Measurements from ENCODE around the gene PAX3. TPM values are rescaled to one million over a fixed set of nuclear protein-coding genes. Genes with fewer than 3 reads are reported as not detected.

PAX3 gene
- total and polyA plus RNA-seq, 5 experiments from 2014 or later: not detected

DNA sequence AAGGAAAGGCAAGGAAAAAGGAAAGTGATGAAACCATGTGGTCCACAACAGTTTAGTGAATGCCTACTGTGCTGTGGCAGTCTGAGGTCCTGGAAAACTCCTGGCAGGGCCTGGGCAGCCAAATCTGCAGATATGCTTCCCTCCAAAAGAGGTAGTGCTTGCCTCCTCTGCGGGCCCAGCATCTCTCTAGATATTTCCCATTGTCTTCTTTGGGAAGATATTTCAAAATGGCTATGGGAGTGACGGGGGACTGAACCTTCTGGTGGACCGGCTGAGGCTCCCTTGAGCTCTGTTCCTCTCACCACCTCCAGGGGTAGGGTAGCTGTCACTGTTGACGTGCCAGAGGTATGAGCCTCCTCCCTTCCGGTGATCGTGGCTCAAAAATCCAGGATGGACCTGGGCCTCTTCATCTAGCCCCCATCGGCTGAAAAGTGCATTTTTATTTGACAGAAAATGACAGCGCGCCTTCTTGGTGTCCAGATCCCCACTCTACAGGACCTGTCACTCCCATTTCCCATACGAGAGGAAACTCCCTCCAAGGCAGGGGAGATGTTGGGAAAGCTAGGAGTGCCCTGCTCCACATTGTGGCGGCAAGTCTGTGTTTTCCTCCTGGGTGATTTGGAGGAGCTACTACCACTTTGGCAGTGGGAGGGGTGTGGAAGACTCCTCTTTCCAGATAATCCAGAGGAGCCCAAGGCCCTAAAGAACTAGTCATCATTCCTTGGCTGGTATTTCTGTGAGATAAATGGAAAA is 9.4 kb upstream of the PAX3 start:
- H3K4me3 Mint-ChIP-seq: peak overlapping the region in 2 of 10 donors; percentile 28 to 68

DNA sequence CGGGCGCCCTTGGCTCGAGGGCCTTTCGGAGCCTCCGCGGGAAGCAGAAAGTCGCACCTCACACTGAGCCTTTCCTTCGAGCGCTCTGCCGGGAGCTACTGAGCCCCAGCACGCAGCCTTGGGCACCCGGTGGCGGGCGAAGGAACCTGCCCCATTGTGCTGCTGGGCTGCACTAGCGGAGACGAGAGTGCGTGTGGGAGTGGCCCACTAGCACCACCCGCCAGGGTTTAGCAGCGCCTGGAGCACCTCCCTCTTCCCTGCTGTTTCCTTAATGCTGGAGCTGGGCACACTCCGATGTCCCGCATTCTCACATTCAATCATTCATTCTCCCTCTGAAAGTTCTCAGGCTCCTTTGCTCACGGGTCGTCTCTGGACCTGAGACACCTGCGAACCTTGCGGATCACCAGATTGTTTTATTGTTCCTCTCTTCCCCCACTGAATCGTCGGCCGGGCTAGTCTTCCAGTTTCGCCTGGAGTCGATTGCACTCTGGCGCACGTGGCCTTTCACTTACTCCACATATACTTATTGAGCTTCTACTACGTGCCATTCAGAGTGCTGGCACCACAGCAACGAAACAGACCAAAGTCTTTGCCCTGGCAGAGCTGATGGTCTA is 8.5 kb upstream of the PAX3 start:
- Mint-ChIP-seq H3K36me3 (peaks cover 0 to 25% (median 11%) of the 10 kb centered on the region in 3 donors), H3K4me3 (peak overlapping the region in 8 of 10 donors; percentile 3 to 70 (median 38)), H3K27ac (no peak overlapping the region), H3K4me1 (peaks cover 22 to 53% (median 33%) of the 10 kb centered on the region in 4 donors), H3K9me3 (peaks cover 0 to 27% (median 9%) of the 10 kb centered on the region in 9 donors), H3K27me3 (peaks cover 51 to 100% (median 85%) of the 10 kb centered on the region in 5 donors)
- POLR2A ChIA-PET: no interaction called here
- ATAC-seq (no peak), DNase-seq (no peak)

More for the DNA sequence above, 9.4 kb upstream of the PAX3 start:
- Mint-ChIP-seq H3K36me3 (peaks cover 0 to 20% (median 7%) of the 10 kb centered on the region in 3 donors), H3K9me3 (peaks cover 0 to 21% (median 4%) of the 10 kb centered on the region in 9 donors), H3K27me3 (peaks cover 47 to 100% (median 84%) of the 10 kb centered on the region in 5 donors), H3K27ac (peak overlapping the region in 1 of 10 donors; percentile 10), H3K4me1 (peaks cover 18 to 52% (median 28%) of the 10 kb centered on the region in 4 donors)
- ATAC-seq: no peak
- POLR2A ChIA-PET: no interaction called here
- DNase-seq: no peak

DNA sequence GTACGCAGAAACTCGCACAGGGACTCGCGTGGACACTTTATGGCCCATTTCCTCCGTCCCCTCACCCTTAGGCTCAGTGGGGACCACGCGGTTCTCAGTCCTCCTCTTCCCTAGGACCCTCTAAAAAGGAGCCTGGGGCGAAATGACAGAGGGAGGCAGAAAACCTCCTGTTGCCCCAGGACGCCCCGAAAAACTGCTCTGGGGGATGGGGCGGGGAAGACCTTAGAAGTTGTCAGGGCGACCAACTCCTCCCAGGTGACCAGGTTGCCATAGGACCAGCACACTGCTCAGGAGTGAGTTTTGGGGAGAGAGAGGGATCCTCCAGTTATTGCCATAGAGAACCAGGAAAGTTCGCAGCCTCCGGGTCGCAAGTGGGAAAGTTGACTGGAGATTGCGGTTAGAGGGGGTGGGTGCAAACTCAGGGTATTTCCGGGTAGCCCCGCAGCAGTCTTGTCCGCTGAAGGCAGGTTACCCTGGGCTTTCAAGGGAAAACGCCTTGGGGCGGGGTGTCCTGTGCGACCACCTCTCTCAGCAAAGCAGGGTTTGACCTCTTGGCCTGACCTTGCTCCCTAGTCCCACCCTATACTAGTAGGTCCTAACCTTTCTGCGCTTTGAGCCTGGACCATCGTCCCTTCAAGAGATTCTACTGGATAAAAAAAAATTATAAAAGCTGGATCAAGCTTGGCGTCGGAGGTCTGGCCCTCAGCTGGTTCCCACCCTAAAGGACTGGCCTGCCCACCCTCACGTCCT is 7.8 kb upstream of the PAX3 start:
- Mint-ChIP-seq H3K27me3 (peaks cover 51 to 100% (median 88%) of the 10 kb centered on the region in 5 donors), H3K9me3 (peaks cover 0 to 27% (median 10%) of the 10 kb centered on the region in 9 donors), H3K4me3 (peak overlapping the region; percentile 14 to 83 (median 67)), H3K27ac (no peak overlapping the region), H3K36me3 (peaks cover 0 to 26% (median 12%) of the 10 kb centered on the region in 3 donors), H3K4me1 (peaks cover 21 to 55% (median 34%) of the 10 kb centered on the region in 4 donors)
- ATAC-seq (no peak), DNase-seq (no peak)
- POLR2A ChIA-PET: no interaction called here

DNA sequence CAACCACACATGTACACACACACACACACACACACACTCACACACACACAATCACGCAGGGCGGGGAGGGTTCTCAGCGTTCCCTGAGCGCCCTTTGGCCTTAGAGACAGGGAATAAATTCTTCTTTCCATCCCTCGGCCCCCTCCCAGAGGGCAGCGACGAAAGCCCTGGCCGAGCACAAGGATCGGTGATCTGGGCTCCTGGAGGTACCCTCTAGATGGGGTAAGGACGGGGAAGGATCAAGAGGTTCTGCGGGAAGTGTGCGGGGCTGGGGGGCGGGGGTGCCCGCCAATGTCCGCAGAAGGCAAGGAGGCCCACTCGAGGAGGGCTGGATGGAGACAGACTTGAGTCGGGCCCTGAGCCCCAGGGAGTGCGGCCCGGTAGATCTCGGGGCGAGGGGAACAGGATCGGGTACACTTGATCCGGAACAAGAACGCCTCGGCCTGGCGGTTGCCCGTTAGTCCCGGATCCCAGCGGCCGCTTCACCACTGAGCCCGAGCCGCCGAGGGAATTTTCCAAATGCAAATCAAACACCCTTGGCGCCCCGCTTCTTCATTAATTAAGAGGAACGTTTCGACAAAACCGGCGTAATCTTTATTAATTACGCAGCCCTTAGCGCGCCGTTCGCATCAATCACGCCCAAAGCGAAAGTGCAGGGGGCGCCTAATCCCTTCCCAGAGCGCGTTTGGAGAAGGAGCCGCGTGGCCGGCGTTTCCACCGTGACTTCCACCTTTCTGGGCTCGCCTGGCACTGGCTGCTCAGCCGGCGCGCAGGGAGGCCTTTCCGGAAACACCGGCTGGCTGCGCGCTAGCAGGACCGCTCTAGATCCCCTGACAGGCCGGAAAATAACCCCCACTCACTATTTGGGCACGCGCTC is 7.0 kb upstream of the PAX3 start:
- Mint-ChIP-seq H3K9me3 (peaks cover 0 to 21% (median 10%) of the 10 kb centered on the region in 9 donors), H3K36me3 (peaks cover 0 to 22% (median 12%) of the 10 kb centered on the region in 3 donors), H3K4me3 (peak overlapping the region; percentile 61 to 85 (median 72)), H3K27ac (no peak overlapping the region), H3K4me1 (peaks cover 21 to 55% (median 35%) of the 10 kb centered on the region in 4 donors), H3K27me3 (peaks cover 45 to 100% (median 84%) of the 10 kb centered on the region in 5 donors)
- POLR2A ChIA-PET: no interaction called here
- ATAC-seq: no peak
- DNase-seq: no peak

DNA sequence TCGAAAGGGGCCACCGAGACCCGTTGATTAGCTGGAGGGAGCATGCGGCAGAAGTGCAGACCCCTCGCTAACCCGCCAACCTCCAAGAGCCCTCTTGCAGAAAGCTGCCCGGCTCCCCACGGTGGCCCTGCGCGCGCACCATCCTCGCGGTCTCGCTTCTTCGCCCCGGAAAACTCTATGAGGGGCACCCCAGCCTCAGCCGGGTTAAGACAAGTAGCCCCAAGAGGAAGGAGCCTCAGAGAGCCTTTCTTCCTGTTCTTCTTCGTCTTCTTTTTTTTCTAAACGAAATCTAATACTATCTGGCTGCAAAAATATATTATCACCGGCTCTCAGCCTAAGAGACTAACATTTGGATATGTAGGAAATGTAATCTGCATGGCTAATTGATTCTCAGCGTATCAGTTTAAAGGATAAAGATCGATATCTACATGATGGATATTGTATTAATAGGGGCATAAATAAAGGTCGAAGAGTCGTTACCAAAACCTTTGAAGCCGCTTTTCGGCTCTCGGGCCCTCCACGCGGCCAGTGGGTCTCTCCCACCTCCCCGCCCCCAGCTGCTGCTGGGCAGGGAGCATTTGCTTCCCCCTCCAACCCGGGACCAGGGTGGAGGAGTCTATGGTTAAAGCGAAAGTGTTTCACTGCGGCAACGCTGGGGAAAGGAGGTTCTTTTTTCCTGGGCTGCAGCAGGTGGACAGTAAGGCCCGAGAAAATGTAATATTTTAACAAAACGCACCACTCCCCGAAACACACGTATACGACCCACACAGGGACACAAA is 6.1 kb upstream of the PAX3 start:
- no peak for ATAC-seq
- DNase-seq: no peak
- Mint-ChIP-seq H3K27ac (no peak overlapping the region), H3K27me3 (peaks cover 41 to 100% (median 84%) of the 10 kb centered on the region in 5 donors), H3K4me1 (peaks cover 21 to 55% (median 37%) of the 10 kb centered on the region in 4 donors), H3K36me3 (peaks cover 0 to 22% (median 12%) of the 10 kb centered on the region in 3 donors), H3K9me3 (peaks cover 0 to 25% (median 8%) of the 10 kb centered on the region in 9 donors), H3K4me3 (peak overlapping the region; percentile 52 to 85 (median 72))
- POLR2A ChIA-PET: no interaction called here

- ATAC-seq (no peak), DNase-seq (no peak)
- POLR2A ChIA-PET: no interaction called here
- Mint-ChIP-seq H3K4me1 (peaks cover 24 to 61% (median 40%) of the 10 kb centered on the region in 4 donors), H3K9me3 (peaks cover 0 to 22% (median 10%) of the 10 kb centered on the region in 9 donors), H3K4me3 (peak overlapping the region in 9 of 10 donors; percentile 40 to 85 (median 73)), H3K27ac (peak overlapping the region in 1 of 10 donors; percentile 25), H3K27me3 (peaks cover 40 to 100% (median 84%) of the 10 kb centered on the region in 5 donors), H3K36me3 (peaks cover 0 to 29% (median 15%) of the 10 kb centered on the region in 3 donors)
These were observed 5.3 kb upstream of the PAX3 start for GRCh38 chr2:222303828-222304736.

DNA sequence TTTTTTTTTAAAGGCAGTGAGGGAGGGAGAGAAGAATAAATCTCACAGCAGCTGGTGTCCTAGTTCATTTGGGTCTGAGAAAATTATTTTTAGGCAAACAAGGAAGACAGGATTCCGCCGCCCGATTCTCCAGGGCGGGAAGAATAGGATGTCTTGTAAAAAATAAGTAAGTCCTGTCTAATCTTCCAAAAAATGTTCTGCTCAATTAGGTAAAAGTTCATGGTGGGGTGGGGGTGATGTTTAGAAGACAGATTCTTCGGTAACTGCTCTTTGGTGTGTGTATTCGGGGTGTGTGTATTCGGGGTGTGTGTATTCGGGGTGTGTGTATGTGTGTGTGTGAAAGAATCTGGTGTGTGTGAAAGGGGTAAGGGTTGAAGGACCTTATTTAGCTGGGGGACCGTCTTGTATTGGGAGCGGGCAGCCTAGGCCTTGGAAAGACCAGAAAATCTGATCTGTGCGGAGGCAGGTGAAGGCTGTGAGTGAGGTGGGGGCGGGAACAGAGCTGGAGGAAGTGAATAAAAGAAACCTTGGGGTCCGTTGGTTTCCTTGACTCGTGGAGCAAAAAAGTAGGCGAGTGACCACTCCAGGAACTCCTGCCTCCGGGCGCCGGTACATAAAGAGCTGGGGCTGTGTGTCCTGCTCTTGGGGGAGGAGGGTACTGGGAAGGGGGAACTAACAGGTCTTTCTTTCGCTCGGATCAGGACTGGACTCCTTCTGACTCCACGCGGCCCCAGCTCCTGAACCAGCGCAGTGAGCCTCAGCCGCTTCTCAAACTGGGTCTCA is 4.4 kb upstream of the PAX3 start:
- H3K4me1 Mint-ChIP-seq: peaks cover 24 to 63% (median 41%) of the 10 kb centered on the region in 4 donors
- peak overlapping the region in 1 of 10 donors; percentile 1 for H3K27ac Mint-ChIP-seq
- H3K9me3 Mint-ChIP-seq: peaks cover 0 to 19% (median 9%) of the 10 kb centered on the region in 9 donors
- H3K36me3 Mint-ChIP-seq: peaks cover 0 to 31% (median 15%) of the 10 kb centered on the region in 3 donors
- POLR2A ChIA-PET: no interaction called here
- ATAC-seq (no peak), DNase-seq (no peak)
- peak overlapping the region in 8 of 10 donors; percentile 0 to 70 (median 44) for H3K4me3 Mint-ChIP-seq
- peaks cover 38 to 100% (median 81%) of the 10 kb centered on the region in 5 donors for H3K27me3 Mint-ChIP-seq

GRCh38 chr2:222302178-222303018 is 3.6 kb upstream of the PAX3 start:
- DNase-seq (no peak), ATAC-seq (no peak)
- Mint-ChIP-seq H3K36me3 (peaks cover 0 to 29% (median 10%) of the 10 kb centered on the region in 3 donors), H3K9me3 (peaks cover 0 to 17% (median 9%) of the 10 kb centered on the region in 9 donors), H3K27ac (peak overlapping the region in 1 of 10 donors; percentile 6), H3K4me3 (peak overlapping the region in 7 of 10 donors; percentile 21 to 70 (median 46)), H3K4me1 (peaks cover 24 to 59% (median 43%) of the 10 kb centered on the region in 4 donors), H3K27me3 (peaks cover 35 to 100% (median 83%) of the 10 kb centered on the region in 5 donors)
- POLR2A ChIA-PET: no interaction called here

GRCh38 chr2:222301796-222302118 is 3.0 kb upstream of the PAX3 start:
- Mint-ChIP-seq H3K9me3 (peaks cover 0 to 15% (median 9%) of the 10 kb centered on the region in 9 donors), H3K27ac (no peak overlapping the region), H3K36me3 (peaks cover 3 to 26% (median 8%) of the 10 kb centered on the region in 3 donors), H3K27me3 (peaks cover 38 to 100% (median 83%) of the 10 kb centered on the region in 5 donors), H3K4me1 (peaks cover 24 to 59% (median 47%) of the 10 kb centered on the region in 4 donors), H3K4me3 (no peak overlapping the region)
- ATAC-seq (no peak), DNase-seq (no peak)
- POLR2A ChIA-PET: no interaction called here

All from naive thymus-derived CD8-positive, alpha-beta T cell (primary cell).